Measurements from ENCODE around the gene CRIP2.

Gene CRIP2

GRCh38 chr14:105446971-105447370 is 27.6 kb upstream of the CRIP2 start:
- Histone ChIP-seq H3K36me3 (peaks cover 41 to 71% (median 53%) of the 10 kb centered on the region in 11 experiments), H3K9ac (peak overlapping the region in 5 of 11 experiments; percentile 6 to 60 (median 45); a peak in 6 of 22 replicates), H3K27ac (peak overlapping the region in 1 of 11 experiments; percentile 8; a peak in 1 of 22 replicates), H3K27me3 (no peaks in the 10 kb centered on the region), H4K20me1 (peaks cover 56 to 100% (median 94%) of the 10 kb centered on the region in 11 experiments; a peak in 21 of 22 replicates), H3K4me3 (no peak overlapping the region), H3K4me2 (peak overlapping the region in 6 of 11 experiments; percentile 23 to 93 (median 78); a peak in 10 of 22 replicates), H3K4me1 (peaks cover 12 to 60% (median 49%) of the 10 kb centered on the region in 10 experiments; a peak in 19 of 20 replicates), H3K9me3 (replicated peaks in 1 of 11) (no peaks in the 10 kb centered on the region)
- no peak for TF ChIP-seq Cebpa-rat (IDR thresholded peaks at IDR 0.05)

GRCh38 chr14:105447651-105448640 is 26.7 kb upstream of the CRIP2 start:
- H3K27ac ChIP-seq = peak overlapping the region in 5 of 11 experiments; percentile 8 to 38 (median 17); a peak in 5 of 22 replicates
- H3K27me3 ChIP-seq = no peaks in the 10 kb centered on the region
- H3K4me3 ChIP-seq = no peak overlapping the region
- peaks cover 12 to 59% (median 49%) of the 10 kb centered on the region in 10 experiments; a peak in 19 of 20 replicates for H3K4me1 ChIP-seq
- H4K20me1 ChIP-seq = peaks cover 53 to 100% (median 94%) of the 10 kb centered on the region in 11 experiments; a peak in 21 of 22 replicates
- TF ChIP-seq Cebpa-rat (IDR thresholded peaks at IDR 0.05) = no peak
- H3K36me3 ChIP-seq = peaks cover 41 to 71% (median 53%) of the 10 kb centered on the region in 11 experiments
- H3K9me3 ChIP-seq (replicated peaks in 1 of 11) = no peaks in the 10 kb centered on the region
- H3K9ac ChIP-seq = peak overlapping the region in 8 of 11 experiments; percentile 6 to 60 (median 46); a peak in 11 of 22 replicates
- peak overlapping the region in 7 of 11 experiments; percentile 4 to 93 (median 22); a peak in 9 of 22 replicates for H3K4me2 ChIP-seq

GRCh38 chr14:105448706-105449111 is 25.9 kb upstream of the CRIP2 start:
- Histone ChIP-seq H3K36me3 (peaks cover 42 to 74% (median 56%) of the 10 kb centered on the region in 11 experiments), H3K4me3 (no peak overlapping the region), H3K4me1 (peaks cover 12 to 64% (median 49%) of the 10 kb centered on the region in 10 experiments; a peak in 19 of 20 replicates), H3K27ac (peak overlapping the region in 3 of 11 experiments; percentile 8 to 17 (median 9); a peak in 1 of 22 replicates), H3K4me2 (peak overlapping the region in 6 of 11 experiments; percentile 4 to 93 (median 22); a peak in 8 of 22 replicates), H3K27me3 (no peaks in the 10 kb centered on the region), H4K20me1 (peaks cover 53 to 100% (median 93%) of the 10 kb centered on the region in 11 experiments; a peak in 21 of 22 replicates), H3K9me3 (replicated peaks in 1 of 11) (no peaks in the 10 kb centered on the region), H3K9ac (peak overlapping the region in 7 of 11 experiments; percentile 9 to 60 (median 52); a peak in 9 of 22 replicates)
- no peak for TF ChIP-seq Cebpa-rat (IDR thresholded peaks at IDR 0.05)

GRCh38 chr14:105449276-105450122 is 25.1 kb upstream of the CRIP2 start:
- Histone ChIP-seq H3K4me1 (peaks cover 9 to 65% (median 43%) of the 10 kb centered on the region in 10 experiments; a peak in 19 of 20 replicates), H3K4me3 (no peak overlapping the region), H3K9me3 (replicated peaks in 1 of 11) (no peaks in the 10 kb centered on the region), H4K20me1 (peaks cover 53 to 100% (median 94%) of the 10 kb centered on the region in 11 experiments; a peak in 21 of 22 replicates), H3K9ac (peak overlapping the region in 6 of 11 experiments; percentile 5 to 57 (median 34); a peak in 6 of 22 replicates), H3K27me3 (no peaks in the 10 kb centered on the region), H3K27ac (peak overlapping the region in 2 of 11 experiments; percentile 8 to 9; a peak in 1 of 22 replicates), H3K36me3 (peaks cover 50 to 82% (median 64%) of the 10 kb centered on the region in 11 experiments), H3K4me2 (peak overlapping the region in 3 of 11 experiments; percentile 10 to 88 (median 23); a peak in 1 of 22 replicates)
- no peak for TF ChIP-seq Cebpa-rat (IDR thresholded peaks at IDR 0.05)

- Histone ChIP-seq H3K9me3 (replicated peaks in 1 of 11) (no peaks in the 10 kb centered on the region), H3K4me3 (no peak overlapping the region), H3K36me3 (peaks cover 56 to 88% (median 70%) of the 10 kb centered on the region in 11 experiments), H4K20me1 (peaks cover 48 to 100% (median 90%) of the 10 kb centered on the region in 11 experiments; a peak in 21 of 22 replicates), H3K4me1 (peaks cover 3 to 60% (median 37%) of the 10 kb centered on the region in 10 experiments; a peak in 19 of 20 replicates), H3K4me2 (no peak overlapping the region), H3K27ac (no peak overlapping the region), H3K27me3 (no peaks in the 10 kb centered on the region), H3K9ac (peak overlapping the region in 1 of 11 experiments; percentile 24; a peak in 1 of 22 replicates)
- TF ChIP-seq Cebpa-rat (IDR thresholded peaks at IDR 0.05) = no peak
Measured at GRCh38 chr14:105450123-105450505, 24.5 kb upstream of the CRIP2 start.

GRCh38 chr14:105450864-105451720 is 23.5 kb upstream of the CRIP2 start:
- H3K36me3 ChIP-seq = peaks cover 66 to 94% (median 80%) of the 10 kb centered on the region in 11 experiments
- H3K4me3 ChIP-seq = no peak overlapping the region
- peaks cover 0 to 50% (median 27%) of the 10 kb centered on the region in 10 experiments; a peak in 16 of 20 replicates for H3K4me1 ChIP-seq
- no peaks in the 10 kb centered on the region for H3K9me3 ChIP-seq (replicated peaks in 1 of 11)
- H3K4me2 ChIP-seq = no peak overlapping the region
- H4K20me1 ChIP-seq = peaks cover 44 to 100% (median 90%) of the 10 kb centered on the region in 11 experiments; a peak in 21 of 22 replicates
- no peak for TF ChIP-seq Cebpa-rat (IDR thresholded peaks at IDR 0.05)
- H3K27ac ChIP-seq = no peak overlapping the region
- peak overlapping the region in 2 of 11 experiments; percentile 5 to 24; a peak in 1 of 22 replicates for H3K9ac ChIP-seq
- H3K27me3 ChIP-seq = no peaks in the 10 kb centered on the region

- no peak overlapping the region for H3K4me2 ChIP-seq
- H3K4me1 ChIP-seq = peaks cover 0 to 38% (median 11%) of the 10 kb centered on the region in 10 experiments; a peak in 14 of 20 replicates
- peaks cover 29 to 100% (median 88%) of the 10 kb centered on the region in 11 experiments; a peak in 21 of 22 replicates for H4K20me1 ChIP-seq
- no peak for TF ChIP-seq Cebpa-rat (IDR thresholded peaks at IDR 0.05)
- H3K27me3 ChIP-seq = no peaks in the 10 kb centered on the region
- no peaks in the 10 kb centered on the region for H3K9me3 ChIP-seq (replicated peaks in 1 of 11)
- no peak overlapping the region for H3K4me3 ChIP-seq
- H3K9ac ChIP-seq = peak overlapping the region in 1 of 11 experiments; percentile 24; a peak in 2 of 22 replicates
- H3K36me3 ChIP-seq = peaks cover 83 to 94% (median 91%) of the 10 kb centered on the region in 11 experiments
- H3K27ac ChIP-seq = no peak overlapping the region
Measured at GRCh38 chr14:105452963-105453362, 21.7 kb upstream of the CRIP2 start.
